ENCODE results near the gene SLC39A5. TPM values are rescaled to one million over a fixed set of nuclear protein-coding genes. Genes with fewer than 3 reads are reported as not detected.

Gene SLC39A5
- polyA plus RNA-seq, 1 of the 3 experiments (the other 2 are of a cell fraction), result 0.12 TPM

DNA sequence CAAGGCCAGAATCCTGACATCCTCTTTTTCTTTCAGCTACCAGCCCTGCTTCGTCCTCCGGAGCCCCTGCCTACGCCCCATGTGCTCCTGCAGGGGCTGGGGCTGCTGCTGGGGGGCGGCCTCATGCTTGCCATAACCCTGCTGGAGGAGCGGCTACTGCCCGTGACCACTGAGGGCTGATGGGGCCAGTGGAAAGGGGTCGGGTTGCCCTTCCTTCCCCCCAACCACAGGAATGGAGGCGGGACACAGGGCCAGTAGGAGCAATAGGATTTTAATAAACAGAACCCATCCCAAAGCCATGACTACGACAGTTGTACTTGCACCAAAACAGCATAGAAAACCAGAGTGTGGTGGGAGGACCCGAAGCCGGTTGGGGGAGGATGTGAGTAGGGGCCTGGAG lies 7.7 kb downstream of the SLC39A5 start:
- Histone ChIP-seq H4K20me1 (ENCODE audit: insufficient read depth) (peaks cover 9% of the 10 kb centered on the region; the same call in 1 of the 2 replicates), H3K79me2 (ENCODE audit: insufficient read depth) (peaks cover 3% of the 10 kb centered on the region; the same call in 1 of the 2 replicates), H3K4me2 (no peak overlapping the region), H2AFZ (ENCODE audit: low read depth) (no peak overlapping the region), H3K4me3 (ENCODE audit: low read depth in 2 of 2, low read length in 1 of 2) (no peak overlapping the region), H3K9me3 (no peaks in the 10 kb centered on the region), H3K27me3 (ENCODE audit: insufficient read depth) (no peaks in the 10 kb centered on the region), H3K9me2 (no peaks in the 10 kb centered on the region), H3K9ac (no peak overlapping the region), H3K36me3 (replicated peaks in 1 of 2; ENCODE audit: control insufficient read depth in 1 of 2, insufficient read depth in 2 of 2, low read length in 1 of 2) (peaks cover 8 to 59% of the 10 kb centered on the region in 2 experiments), H3F3A (replicated peaks; ENCODE audit: insufficient read depth) (peaks cover 14% of the 10 kb centered on the region), H3K27ac (ENCODE audit: low read depth in 2 of 2, low read length in 1 of 2) (no peak overlapping the region), H3K4me1 (ENCODE audit: control insufficient read depth in 1 of 2, insufficient read depth in 2 of 2, low read depth in 1 of 2, low read length in 1 of 2) (peaks cover 0 to 7% of the 10 kb centered on the region in 2 experiments; a peak in 1 of 4 replicates)
- ChIA-PET POLR2A (interaction anchor here (0.6 to 1.6 kb wide), 3 partner anchors 11 to 49 kb away, joined by 3 to 5 read pairs (median 3); partner anchors contain the start of gene RNF41), CTCF (interaction anchor here (1.4 to 1.9 kb wide), 2 partner anchors 20 to 48 kb away, joined by 6 to 7 read pairs; partner anchors contain the start of genes ANKRD52 and SMARCC2)
- TF ChIP-seq CHD2 (IDR thresholded peaks at IDR 0.05; ENCODE audit: low read length, partially characterized antibody) (no peak), NRF1 (IDR thresholded peaks at IDR 0.05; ENCODE audit: low read depth, low read length) (no peak), YY1 (IDR thresholded peaks at IDR 0.05; ENCODE audit: low read depth) (no peak), GATA2 (CRISPR knock-in tag; IDR thresholded peaks at IDR 0.05) (no peak), EZH2phosphoT487 (IDR thresholded peaks at IDR 0.05; ENCODE audit: borderline replicate concordance, low read depth) (no peak), GABPA (IDR thresholded peaks at IDR 0.05; ENCODE audit: low read depth) (no peak), EP300 (IDR thresholded peaks at IDR 0.05; ENCODE audit: borderline replicate concordance in 1 of 2, low read depth in 1 of 2, low read length in 1 of 2) (no peak), ELF1 (IDR thresholded peaks at IDR 0.05) (no peak), SMC3 (IDR thresholded peaks at IDR 0.05; ENCODE audit: low read depth, low read length) (no peak), TEAD4 (IDR thresholded peaks at IDR 0.05; ENCODE audit: borderline replicate concordance, insufficient read depth) (no peak), RFX5 (IDR thresholded peaks at IDR 0.05; ENCODE audit: low read length) (no peak), JUND (IDR thresholded peaks at IDR 0.05) (no peak), RXRA (IDR thresholded peaks at IDR 0.05; ENCODE audit: borderline replicate concordance, low read depth) (no peak), SIN3A (IDR thresholded peaks at IDR 0.05; ENCODE audit: borderline replicate concordance, low read depth, low read length) (no peak), POLR2AphosphoS5 (IDR thresholded peaks at IDR 0.05; ENCODE audit: low read depth, low read length) (no peak)
- TF ChIP-seq, protein P1, sequence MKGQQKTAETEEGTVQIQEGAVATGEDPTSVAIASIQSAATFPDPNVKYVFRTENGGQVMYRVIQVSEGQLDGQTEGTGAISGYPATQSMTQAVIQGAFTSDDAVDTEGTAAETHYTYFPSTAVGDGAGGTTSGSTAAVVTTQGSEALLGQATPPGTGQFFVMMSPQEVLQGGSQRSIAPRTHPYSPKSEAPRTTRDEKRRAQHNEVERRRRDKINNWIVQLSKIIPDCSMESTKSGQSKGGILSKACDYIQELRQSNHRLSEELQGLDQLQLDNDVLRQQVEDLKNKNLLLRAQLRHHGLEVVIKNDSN (IDR thresholded peaks at IDR 0.05; ENCODE audit: borderline replicate concordance, low read depth), result no peak
- TF ChIP-seq, protein P2, sequence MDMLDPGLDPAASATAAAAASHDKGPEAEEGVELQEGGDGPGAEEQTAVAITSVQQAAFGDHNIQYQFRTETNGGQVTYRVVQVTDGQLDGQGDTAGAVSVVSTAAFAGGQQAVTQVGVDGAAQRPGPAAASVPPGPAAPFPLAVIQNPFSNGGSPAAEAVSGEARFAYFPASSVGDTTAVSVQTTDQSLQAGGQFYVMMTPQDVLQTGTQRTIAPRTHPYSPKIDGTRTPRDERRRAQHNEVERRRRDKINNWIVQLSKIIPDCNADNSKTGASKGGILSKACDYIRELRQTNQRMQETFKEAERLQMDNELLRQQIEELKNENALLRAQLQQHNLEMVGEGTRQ (IDR thresholded peaks at IDR 0.05; ENCODE audit: borderline replicate concordance, low read depth, low read length), result no peak
- TF ChIP-seq, protein P3, sequence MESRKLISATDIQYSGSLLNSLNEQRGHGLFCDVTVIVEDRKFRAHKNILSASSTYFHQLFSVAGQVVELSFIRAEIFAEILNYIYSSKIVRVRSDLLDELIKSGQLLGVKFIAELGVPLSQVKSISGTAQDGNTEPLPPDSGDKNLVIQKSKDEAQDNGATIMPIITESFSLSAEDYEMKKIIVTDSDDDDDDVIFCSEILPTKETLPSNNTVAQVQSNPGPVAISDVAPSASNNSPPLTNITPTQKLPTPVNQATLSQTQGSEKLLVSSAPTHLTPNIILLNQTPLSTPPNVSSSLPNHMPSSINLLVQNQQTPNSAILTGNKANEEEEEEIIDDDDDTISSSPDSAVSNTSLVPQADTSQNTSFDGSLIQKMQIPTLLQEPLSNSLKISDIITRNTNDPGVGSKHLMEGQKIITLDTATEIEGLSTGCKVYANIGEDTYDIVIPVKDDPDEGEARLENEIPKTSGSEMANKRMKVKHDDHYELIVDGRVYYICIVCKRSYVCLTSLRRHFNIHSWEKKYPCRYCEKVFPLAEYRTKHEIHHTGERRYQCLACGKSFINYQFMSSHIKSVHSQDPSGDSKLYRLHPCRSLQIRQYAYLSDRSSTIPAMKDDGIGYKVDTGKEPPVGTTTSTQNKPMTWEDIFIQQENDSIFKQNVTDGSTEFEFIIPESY (IDR thresholded peaks at IDR 0.05; ENCODE audit: borderline replicate concordance, low read depth), result no peak
- TF ChIP-seq, protein P4, sequence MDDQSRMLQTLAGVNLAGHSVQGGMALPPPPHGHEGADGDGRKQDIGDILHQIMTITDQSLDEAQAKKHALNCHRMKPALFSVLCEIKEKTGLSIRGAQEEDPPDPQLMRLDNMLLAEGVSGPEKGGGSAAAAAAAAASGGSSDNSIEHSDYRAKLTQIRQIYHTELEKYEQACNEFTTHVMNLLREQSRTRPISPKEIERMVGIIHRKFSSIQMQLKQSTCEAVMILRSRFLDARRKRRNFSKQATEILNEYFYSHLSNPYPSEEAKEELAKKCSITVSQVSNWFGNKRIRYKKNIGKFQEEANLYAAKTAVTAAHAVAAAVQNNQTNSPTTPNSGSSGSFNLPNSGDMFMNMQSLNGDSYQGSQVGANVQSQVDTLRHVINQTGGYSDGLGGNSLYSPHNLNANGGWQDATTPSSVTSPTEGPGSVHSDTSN (IDR thresholded peaks at IDR 0.05), result no peak
- 83% methylated on average over 8 of the region's 11 CpGs for WGBS (ENCODE audit: low lambda C conversion rate)
- no peak for DNase-seq
